Ishikawa (cell line): ENCODE results near the gene PCNT.

Source experiments
- CEBPB ChIP-seq: IDR thresholded peaks from 2 replicates; pipeline ENCODE4 v1.6.1; 2012
- CREB1 ChIP-seq: IDR thresholded peaks from 2 replicates; pipeline ENCODE4 v1.6.1; 2012; ENCODE audit warnings: low read depth
- EGR1 ChIP-seq: IDR thresholded peaks from 2 replicates; pipeline ENCODE4 v1.6.1; 2012
- EP300 ChIP-seq: IDR thresholded peaks from 2 replicates; pipeline ENCODE4 v1.6.1; 2012; ENCODE audit warnings: borderline replicate concordance
- FOXM1 ChIP-seq: IDR thresholded peaks from 2 replicates; pipeline ENCODE4 v1.6.1; 2012; ENCODE audit warnings: low read depth, borderline replicate concordance
- NFIC ChIP-seq: IDR thresholded peaks from 2 replicates; pipeline ENCODE4 v1.6.1; 2012
- RAD21 ChIP-seq: IDR thresholded peaks from 2 replicates; pipeline ENCODE4 v1.6.1; 2012; ENCODE audit warnings: low read depth
- TAF1 ChIP-seq: IDR thresholded peaks from 2 replicates; pipeline ENCODE4 v1.6.1; 2012; ENCODE audit warnings: low read depth, mild to moderate bottlenecking
- TCF12 ChIP-seq: IDR thresholded peaks from 2 replicates; pipeline ENCODE4 v1.6.1; 2012; ENCODE audit warnings: low read depth
- TEAD4 ChIP-seq: IDR thresholded peaks from 2 replicates; pipeline ENCODE4 v1.6.1; 2012
- YY1 ChIP-seq: IDR thresholded peaks from 2 replicates; pipeline ENCODE4 v1.6.1; 2012; ENCODE audit warnings: low read depth
- ZBTB7A ChIP-seq: IDR thresholded peaks from 2 replicates; pipeline ENCODE4 v1.6.1; 2012; ENCODE audit warnings: low read depth
- TF ChIP-seq, protein P1 (sequence below): IDR thresholded peaks from 2 replicates; pipeline ENCODE4 v1.6.1; 2012
- TF ChIP-seq, protein P2 (sequence below): IDR thresholded peaks from 2 replicates; pipeline ENCODE4 v1.6.1; 2012
- TF ChIP-seq, protein P3 (sequence below): IDR thresholded peaks from 2 replicates; pipeline ENCODE4 v1.6.1; 2012; ENCODE audit warnings: low read depth, mild to moderate bottlenecking

PCNT gene

DNA sequence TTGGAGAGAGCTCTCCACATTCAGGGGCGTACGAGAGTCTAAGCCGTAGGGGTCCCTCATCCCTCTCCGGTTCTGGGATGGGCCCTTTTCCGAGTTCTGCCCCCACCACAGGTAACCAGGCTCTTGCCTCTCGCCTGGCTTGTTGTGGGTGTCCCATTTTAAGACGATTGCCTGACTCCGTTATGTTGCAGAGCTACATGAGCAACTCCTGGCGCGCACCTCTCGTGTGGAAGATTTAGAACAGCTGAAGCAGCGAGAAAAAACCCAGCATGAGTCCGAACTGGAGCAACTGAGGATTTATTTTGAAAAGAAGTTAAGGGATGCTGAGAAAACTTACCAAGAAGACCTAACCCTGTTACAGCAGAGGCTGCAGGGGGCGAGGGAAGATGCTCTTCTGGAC, 29.0 kb downstream of the PCNT start:
- TF ChIP-seq, protein P1, sequence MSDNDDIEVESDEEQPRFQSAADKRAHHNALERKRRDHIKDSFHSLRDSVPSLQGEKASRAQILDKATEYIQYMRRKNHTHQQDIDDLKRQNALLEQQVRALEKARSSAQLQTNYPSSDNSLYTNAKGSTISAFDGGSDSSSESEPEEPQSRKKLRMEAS = no peak
- TF ChIP-seq, protein P2, sequence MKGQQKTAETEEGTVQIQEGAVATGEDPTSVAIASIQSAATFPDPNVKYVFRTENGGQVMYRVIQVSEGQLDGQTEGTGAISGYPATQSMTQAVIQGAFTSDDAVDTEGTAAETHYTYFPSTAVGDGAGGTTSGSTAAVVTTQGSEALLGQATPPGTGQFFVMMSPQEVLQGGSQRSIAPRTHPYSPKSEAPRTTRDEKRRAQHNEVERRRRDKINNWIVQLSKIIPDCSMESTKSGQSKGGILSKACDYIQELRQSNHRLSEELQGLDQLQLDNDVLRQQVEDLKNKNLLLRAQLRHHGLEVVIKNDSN = no peak
- TF ChIP-seq EP300 (no peak), CREB1 (no peak), TAF1 (no peak), NFIC (no peak), CEBPB (no peak), RAD21 (no peak), FOXM1 (no peak), EGR1 (no peak), TCF12 (no peak), ZBTB7A (no peak), TEAD4 (no peak), YY1 (no peak)
- TF ChIP-seq, protein P3, sequence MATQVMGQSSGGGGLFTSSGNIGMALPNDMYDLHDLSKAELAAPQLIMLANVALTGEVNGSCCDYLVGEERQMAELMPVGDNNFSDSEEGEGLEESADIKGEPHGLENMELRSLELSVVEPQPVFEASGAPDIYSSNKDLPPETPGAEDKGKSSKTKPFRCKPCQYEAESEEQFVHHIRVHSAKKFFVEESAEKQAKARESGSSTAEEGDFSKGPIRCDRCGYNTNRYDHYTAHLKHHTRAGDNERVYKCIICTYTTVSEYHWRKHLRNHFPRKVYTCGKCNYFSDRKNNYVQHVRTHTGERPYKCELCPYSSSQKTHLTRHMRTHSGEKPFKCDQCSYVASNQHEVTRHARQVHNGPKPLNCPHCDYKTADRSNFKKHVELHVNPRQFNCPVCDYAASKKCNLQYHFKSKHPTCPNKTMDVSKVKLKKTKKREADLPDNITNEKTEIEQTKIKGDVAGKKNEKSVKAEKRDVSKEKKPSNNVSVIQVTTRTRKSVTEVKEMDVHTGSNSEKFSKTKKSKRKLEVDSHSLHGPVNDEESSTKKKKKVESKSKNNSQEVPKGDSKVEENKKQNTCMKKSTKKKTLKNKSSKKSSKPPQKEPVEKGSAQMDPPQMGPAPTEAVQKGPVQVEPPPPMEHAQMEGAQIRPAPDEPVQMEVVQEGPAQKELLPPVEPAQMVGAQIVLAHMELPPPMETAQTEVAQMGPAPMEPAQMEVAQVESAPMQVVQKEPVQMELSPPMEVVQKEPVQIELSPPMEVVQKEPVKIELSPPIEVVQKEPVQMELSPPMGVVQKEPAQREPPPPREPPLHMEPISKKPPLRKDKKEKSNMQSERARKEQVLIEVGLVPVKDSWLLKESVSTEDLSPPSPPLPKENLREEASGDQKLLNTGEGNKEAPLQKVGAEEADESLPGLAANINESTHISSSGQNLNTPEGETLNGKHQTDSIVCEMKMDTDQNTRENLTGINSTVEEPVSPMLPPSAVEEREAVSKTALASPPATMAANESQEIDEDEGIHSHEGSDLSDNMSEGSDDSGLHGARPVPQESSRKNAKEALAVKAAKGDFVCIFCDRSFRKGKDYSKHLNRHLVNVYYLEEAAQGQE = no peak

DNA sequence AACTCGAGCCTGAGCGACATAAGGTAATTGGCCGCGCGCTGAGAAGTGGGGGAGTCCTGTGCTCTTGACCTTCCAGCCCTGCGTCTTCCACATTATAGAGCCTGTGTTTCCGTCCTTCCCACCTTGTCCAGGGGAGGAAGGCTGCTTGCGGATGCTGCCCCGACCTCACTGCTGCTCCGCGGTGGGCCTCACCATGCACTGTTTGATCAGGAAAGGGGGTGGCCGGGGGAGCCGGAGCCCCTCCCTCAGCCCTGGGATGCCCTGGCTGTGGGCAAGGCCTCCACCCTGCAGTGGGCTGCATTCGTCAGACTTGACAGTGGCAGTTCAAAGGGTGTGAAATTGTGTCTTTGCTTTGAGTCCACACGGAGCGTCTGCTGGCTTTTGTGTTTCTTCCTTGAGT, 30.1 kb downstream of the PCNT start:
- TF ChIP-seq TEAD4 = no peak
- no peak for TF ChIP-seq TCF12
- TF ChIP-seq NFIC = no peak
- TF ChIP-seq, protein P3 = no peak
- no peak for TF ChIP-seq EGR1
- TF ChIP-seq EP300 = no peak
- TF ChIP-seq, protein P2 = no peak
- no peak for TF ChIP-seq RAD21

DNA sequence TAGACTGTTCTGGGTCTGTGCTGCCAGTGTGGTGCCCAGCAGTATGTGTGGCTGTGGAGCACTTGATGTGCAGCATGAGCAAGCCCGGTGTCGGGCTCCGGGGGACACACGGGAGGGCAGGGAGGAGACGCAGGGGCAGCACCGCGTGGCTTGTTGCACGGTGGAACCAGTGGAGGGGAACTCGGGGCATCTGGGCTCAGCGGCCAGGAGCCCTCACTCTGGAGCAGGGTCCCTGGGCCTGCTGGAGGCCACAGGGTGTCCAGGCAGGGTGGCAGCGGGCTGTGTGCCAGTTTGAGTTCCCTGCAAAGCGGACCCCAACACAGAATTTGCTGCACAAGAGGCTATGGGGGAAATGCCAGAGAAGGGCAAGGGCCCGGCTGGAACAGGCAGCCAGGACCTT, 30.6 kb downstream of the PCNT start:
- TF ChIP-seq YY1 (no peak), RAD21 (no peak), CEBPB (no peak), ZBTB7A (no peak), TEAD4 (no peak)
- TF ChIP-seq, protein P3 = no peak
- TF ChIP-seq, protein P2 = no peak

DNA sequence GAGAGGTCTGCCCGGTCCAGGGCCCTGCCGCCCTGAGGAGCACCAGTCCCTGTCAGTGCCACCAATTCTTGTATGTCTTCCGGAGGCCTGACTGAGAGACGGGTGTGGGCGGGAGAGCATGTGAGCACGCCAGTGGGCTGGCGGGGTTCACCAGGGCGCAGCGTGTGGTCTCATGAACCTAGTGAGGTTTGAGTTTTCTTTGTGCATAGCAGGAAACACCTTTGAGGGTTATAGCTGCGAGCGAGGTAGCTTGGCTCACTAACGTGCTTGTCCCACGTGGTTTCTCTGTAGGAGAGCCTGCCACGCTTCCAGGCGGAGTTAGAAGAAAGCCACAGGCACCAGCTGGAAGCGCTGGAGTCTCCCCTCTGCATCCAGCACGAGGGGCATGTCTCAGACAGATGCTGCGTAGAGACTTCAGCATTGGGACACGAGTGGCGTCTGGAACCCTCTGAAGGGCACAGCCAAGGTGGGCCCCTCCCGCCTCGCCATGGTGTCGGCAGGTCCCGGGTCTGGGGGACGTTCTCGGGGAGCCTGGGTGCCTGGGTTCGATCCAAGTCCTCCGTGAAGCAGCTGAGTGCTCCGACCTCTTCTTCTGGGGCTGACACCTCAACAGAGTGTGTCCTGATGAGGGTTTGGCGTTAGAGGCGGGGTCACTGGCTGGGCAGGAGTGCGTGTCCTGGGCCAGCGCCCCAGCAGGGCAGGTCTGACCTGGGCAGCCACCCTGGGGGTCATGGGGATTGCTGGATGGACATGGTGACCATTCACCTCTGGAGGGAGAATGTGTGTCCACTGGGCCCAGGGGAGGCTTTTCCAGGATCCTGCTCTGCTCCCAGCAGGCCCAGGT, 31.4 kb downstream of the PCNT start:
- no peak for TF ChIP-seq ZBTB7A
- no peak for TF ChIP-seq EP300
- no peak for TF ChIP-seq TAF1
- no peak for TF ChIP-seq TCF12
- no peak for TF ChIP-seq FOXM1
- no peak for TF ChIP-seq CREB1
- no peak for TF ChIP-seq TEAD4
- TF ChIP-seq RAD21 = no peak
